Fibroblast of skin of left biceps (primary cell): Measurements from ENCODE around the gene DYNLT2.

Experiments used
- DNase-seq, 2 experiments: peaks; one replicate each; pipeline ENCODE4 v3.0.0-alpha.2; 2013; ENCODE audit warnings: low read depth in 2 of 2

DYNLT2 gene

GRCh38 chr6:169738204-169738975 lies 13.0 kb downstream of the DYNLT2 start:
- DNase-seq, result no peak

DNA sequence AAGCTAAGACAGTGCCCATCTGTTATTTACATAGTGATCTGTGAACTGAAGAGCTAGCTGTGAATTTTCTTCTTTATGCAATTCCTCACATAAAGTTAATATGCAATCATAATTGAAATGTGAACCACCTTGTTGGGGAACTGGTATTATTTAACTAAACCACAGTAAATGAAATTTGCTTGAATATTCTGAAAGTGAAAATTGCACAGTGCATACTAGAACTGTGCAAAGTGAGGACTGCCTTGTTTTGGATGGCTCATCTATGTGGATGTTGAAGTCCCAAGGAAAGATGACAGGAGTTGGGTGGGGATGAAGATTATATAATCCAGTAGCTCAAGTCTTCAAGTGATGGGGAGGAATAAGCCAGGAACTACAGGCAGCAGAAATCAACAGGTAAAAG lies 21.4 kb downstream of the DYNLT2 start:
- DNase-seq, result no peak

- no peak for DNase-seq
Observed at GRCh38 chr6:169726963-169727362, 24.4 kb downstream of the DYNLT2 start.

GRCh38 chr6:169726049-169726400 lies 25.3 kb downstream of the DYNLT2 start:
- no peak for DNase-seq

- no peak for DNase-seq
Observed at GRCh38 chr6:169725125-169726048, 26.0 kb downstream of the DYNLT2 start.

GRCh38 chr6:169724494-169725124 lies 26.8 kb downstream of the DYNLT2 start, which contains the start of gene PHF10:
PHF10 (minus strand) TSS chr6:169724500; CDS start chr6:169723931, 569 bp downstream.
- DNase-seq, result no peak

DNA sequence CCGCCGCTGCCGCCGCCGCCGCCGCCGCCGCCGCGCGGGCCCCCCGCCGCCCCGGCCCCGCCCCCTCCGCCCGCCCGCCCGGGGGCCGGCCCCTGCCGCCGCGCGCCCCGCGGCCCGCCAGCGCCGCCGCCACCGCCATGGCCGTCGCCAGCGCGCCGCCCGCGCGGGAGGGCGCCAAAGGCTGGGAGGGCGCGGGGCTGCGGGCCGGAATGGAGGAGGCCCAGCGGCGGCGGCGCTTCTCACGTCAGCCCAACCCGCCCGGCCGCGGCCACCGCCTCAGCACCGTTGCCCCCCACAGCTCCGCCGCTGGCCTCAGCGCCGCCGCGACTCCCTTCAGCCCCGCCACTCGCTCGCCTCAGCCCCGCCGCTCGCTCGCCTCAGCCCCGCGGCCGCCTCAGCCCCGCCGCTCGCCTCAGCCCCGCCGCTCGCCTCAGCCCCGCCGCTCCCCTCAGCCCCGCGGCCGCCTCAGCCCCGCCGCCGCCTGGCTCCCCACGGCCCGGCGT lies 27.3 kb downstream of the DYNLT2 start:
- DNase-seq, result no peak

- DNase-seq, result peak in 1 of 2 experiments; percentile 32
Observed at GRCh38 chr6:169723200-169723909, 28.0 kb downstream of the DYNLT2 start.

DNA sequence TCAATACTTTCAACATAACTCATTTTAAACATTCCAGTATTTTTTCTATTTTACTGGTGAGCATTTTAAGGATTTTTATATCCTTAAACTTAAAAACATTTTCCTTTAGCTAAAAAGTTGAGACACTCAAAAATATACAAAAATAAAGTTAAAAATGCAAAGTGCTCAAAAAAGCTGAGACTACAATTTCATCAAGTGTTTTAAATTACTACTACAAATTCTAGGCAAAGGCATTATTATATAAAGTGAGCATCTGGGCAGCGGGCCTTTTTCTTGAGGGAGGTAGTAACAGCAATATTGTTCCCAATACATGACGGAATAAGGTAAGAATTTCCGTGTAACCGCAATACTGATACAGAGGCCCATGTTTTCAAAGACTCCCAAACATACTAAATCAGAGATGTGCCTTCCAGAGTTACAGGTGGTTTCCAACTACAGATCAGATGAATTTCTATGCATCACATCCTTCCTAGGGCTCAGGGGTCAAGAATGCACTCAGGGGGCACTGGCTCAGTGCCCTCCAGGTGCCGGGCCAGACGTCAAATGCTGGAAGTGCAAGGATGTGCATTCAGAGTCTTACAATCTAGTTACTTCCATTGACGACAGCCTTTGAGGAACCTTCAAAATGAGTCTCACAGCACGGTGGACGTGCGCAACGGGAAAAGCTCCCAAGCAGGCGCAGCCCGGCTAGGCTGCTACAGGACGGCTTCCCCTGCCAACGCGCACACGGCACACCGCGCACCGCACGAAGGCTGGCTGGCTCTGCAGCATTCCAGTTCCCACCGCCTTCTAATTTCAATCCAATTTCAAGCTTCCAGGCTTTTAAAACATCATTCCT lies 28.8 kb downstream of the DYNLT2 start:
- DNase-seq, result no peak

GRCh38 chr6:169720207-169720855 lies 31.0 kb downstream of the DYNLT2 start:
- no peak for DNase-seq

- DNase-seq, result no peak
Observed at GRCh38 chr6:169719117-169719516, 32.3 kb downstream of the DYNLT2 start.

DNA sequence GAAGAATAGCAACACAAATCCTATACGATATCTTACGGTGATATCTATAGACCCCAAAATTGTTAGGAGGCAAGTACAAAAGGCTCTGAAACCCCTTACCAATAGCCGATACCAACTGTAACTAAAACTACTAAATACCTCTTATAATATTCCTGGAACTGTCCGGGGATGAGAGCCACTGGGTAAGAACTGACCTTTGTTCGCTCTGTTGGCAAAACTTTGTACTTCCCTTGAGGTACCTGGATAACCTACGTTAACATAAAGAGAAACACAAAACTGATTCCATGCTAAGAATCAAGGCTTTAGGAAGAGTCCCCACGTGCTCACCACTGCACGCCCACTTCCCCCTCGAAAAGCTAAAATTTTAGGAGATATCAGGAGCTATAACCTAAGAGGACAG lies 36.8 kb downstream of the DYNLT2 start:
- DNase-seq, result no peak

DNA sequence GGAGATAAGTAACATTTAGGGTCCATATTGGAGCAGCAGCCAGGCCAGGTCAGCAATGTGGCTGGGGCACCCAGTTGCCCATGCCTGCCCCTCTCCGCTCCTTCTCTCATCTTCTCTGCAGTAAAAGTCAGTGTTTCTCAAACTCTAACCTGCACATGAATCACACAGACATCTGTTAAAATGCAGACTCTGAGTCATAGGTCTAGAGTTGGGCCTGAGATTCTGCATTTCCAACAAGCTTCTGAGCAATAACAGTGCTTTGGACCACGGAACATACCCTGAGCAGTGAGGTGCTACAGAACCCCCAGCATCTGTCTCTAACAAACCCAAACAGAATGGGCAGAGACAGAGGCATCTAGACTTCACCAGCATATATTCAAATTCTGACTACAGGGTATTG lies 37.2 kb downstream of the DYNLT2 start:
- DNase-seq, result no peak

DNA sequence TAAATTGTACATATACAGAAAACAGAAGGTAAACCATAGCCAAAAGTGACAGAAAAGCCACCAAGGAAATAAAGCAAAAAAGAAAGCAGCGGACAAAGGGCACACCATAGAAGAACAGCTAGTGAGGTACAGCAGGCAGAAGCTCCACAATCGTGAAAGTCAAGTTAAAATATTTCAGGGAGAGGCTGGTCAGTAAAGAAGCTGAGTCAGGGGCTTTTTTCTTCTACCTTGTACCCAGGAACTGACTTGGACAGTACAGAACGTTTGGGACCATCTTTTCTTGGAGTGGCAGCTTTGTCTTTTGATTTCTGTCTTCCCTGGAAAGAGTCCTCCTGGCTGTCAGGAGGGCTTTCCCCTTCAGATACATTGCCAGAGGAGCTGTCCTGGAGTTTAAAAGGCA lies 41.4 kb downstream of the DYNLT2 start:
- no peak for DNase-seq

GRCh38 chr6:169709293-169709692 lies 42.1 kb downstream of the DYNLT2 start:
- no peak for DNase-seq

DNA sequence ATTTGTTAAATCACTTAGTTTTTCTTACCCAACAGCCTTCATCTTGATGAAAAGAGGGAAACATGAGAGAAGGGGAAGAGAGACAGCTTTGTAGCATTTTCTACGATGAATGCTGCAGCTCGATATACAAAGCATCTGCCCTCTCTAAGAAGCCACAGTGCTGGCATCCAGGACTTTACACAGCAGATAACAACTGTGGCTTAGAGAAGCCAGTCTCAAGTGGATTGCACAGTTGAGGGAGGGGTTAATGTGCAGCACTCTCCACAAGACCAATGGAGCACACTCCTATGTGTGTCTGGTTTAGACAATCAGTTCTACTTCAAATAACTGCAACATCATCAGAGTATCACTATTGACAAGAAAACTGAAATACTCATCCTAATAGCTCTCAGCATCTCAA lies 43.6 kb downstream of the DYNLT2 start:
- no peak for DNase-seq

DNA sequence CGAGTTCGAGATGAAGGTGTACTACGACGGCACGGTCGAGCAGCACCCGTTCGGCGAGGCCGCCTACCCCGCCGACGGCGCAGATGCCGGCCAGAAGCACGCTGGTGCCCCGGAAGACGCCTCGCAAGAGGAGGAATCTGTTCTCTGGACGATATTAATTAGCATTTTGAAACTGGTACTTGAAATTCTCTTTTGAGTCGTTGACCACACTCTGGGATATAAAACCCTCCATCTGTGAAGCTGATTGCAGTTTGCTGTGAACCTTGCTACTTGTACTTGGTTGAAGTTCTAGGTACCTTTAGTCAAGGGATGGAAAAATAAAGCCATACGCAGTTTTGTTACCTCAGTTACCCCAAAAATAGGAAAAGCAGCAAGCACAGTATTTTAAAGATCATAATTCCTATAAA lies 48.5 kb downstream of the DYNLT2 start:
- no peak for DNase-seq

- DNase-seq, result peak; percentile 84 to 85
Observed at GRCh38 chr6:169701954-169702839, 49.2 kb downstream of the DYNLT2 start, which contains the start of the genes C6orf120 and WDR27. C6orf120 (plus strand) TSS chr6:169702126; CDS start chr6:169702460, 334 bp downstream. WDR27 (minus strand) TSS chr6:169702029; CDS start chr6:169689005, 13,024 bp downstream.
